Measurements from ENCODE around the gene ZBTB24. TPM values are rescaled to one million over a fixed set of nuclear protein-coding genes. Genes with fewer than 3 reads are reported as not detected.
A peak's percentile ranks its signal among the peaks of the same experiment; 100 is the strongest.

The ZBTB24 gene
- total and polyA plus RNA-seq, 2 of the 13 experiments (the other 11 are each of a cell fraction or from before 2014, with no cell fraction given) = 1.5 to 6.2 TPM

- TF ChIP-seq ZBTB40 (IDR thresholded peaks at IDR 0.05) (no peak), ZBTB40 (CRISPR knock-in tag; IDR thresholded peaks at IDR 0.05) (peak; percentile 54; the same call in 1 of the 2 replicates), ZBTB20 (CRISPR knock-in tag; IDR thresholded peaks at IDR 0.05; ENCODE audit: borderline replicate concordance, low read depth) (no peak), ZNF83 (CRISPR knock-in tag; IDR thresholded peaks at IDR 0.05; ENCODE audit: borderline replicate concordance) (no peak), KDM3A (CRISPR knock-in tag; IDR thresholded peaks at IDR 0.05; ENCODE audit: low read depth) (no peak; the same call in 1 of the 2 replicates), HDAC2 (CRISPR knock-in tag; IDR thresholded peaks at IDR 0.05) (no peak), GMEB1 (CRISPR knock-in tag; IDR thresholded peaks at IDR 0.05; ENCODE audit: borderline replicate concordance) (peak; percentile 82), BHLHE40 (IDR thresholded peaks at IDR 0.05; ENCODE audit: low read length) (no peak), TBL1XR1 (IDR thresholded peaks at IDR 0.05; ENCODE audit: borderline replicate concordance, low read length, partially characterized antibody) (no peak), THYN1 (CRISPR knock-in tag; IDR thresholded peaks at IDR 0.05; ENCODE audit: borderline replicate concordance, low read depth) (no peak), AHDC1 (CRISPR knock-in tag; IDR thresholded peaks at IDR 0.05; ENCODE audit: borderline replicate concordance) (no peak), KLF13 (CRISPR knock-in tag; IDR thresholded peaks at IDR 0.05) (no peak)
These were observed at the start of gene ZBTB24 (continued) for GRCh38 chr6:109482905-109483734.
